ENCODE measurements around the gene PLG. TPM values are rescaled to one million over a fixed set of nuclear protein-coding genes. Genes with fewer than 3 reads are reported as not detected.
A peak's percentile ranks its signal among the peaks of the same experiment; 100 is the strongest.

PLG gene
- total RNA-seq, 2 donors from 2014 or later, result 0.17 TPM; not detected in 1

GRCh38 chr6:160791981-160792418 lies 90.0 kb downstream of the PLG start:
- Histone ChIP-seq H3K4me3 (no peak overlapping the region), H3K36me3 (no peaks in the 10 kb centered on the region), H3K9me3 (no peaks in the 10 kb centered on the region), H3K27ac (no peak overlapping the region), H3K4me1 (replicated peaks) (no peaks in the 10 kb centered on the region), H3K27me3 (replicated peaks; ENCODE audit: insufficient read depth) (no peaks in the 10 kb centered on the region)
- TF ChIP-seq POLR2AphosphoS5 (IDR thresholded peaks at IDR 0.05), result no peak
- no peak for TF ChIP-seq POLR2A (IDR thresholded peaks at IDR 0.05)
- no peak for TF ChIP-seq CTCF (IDR thresholded peaks at IDR 0.05)
- intact Hi-C loops (cut with DNase I), result no loop called here
- DNase-seq (ENCODE audit: low spot score), result no peak
- WGBS, result 90% methylated on average over 3 of the region's 3 CpGs

- H3K4me1 ChIP-seq (replicated peaks), result no peaks in the 10 kb centered on the region
- H3K4me3 ChIP-seq, result no peak overlapping the region
- TF ChIP-seq POLR2AphosphoS5 (IDR thresholded peaks at IDR 0.05) (peak; percentile 21), CTCF (IDR thresholded peaks at IDR 0.05) (no peak)
- intact Hi-C loops (cut with DNase I), result no loop called here
- DNase-seq (ENCODE audit: low spot score), result no peak
- no peaks in the 10 kb centered on the region for H3K36me3 ChIP-seq
- no peaks in the 10 kb centered on the region for H3K27me3 ChIP-seq (replicated peaks; ENCODE audit: insufficient read depth)
- 14% methylated on average over 6 of the region's 6 CpGs for WGBS
- no peaks in the 10 kb centered on the region for H3K9me3 ChIP-seq
- no peak overlapping the region for H3K27ac ChIP-seq
Observed at GRCh38 chr6:160792708-160793107, 90.7 kb downstream of the PLG start.

- Histone ChIP-seq H3K27ac (no peak overlapping the region), H3K4me3 (no peak overlapping the region), H3K36me3 (no peaks in the 10 kb centered on the region), H3K27me3 (replicated peaks; ENCODE audit: insufficient read depth) (no peaks in the 10 kb centered on the region), H3K4me1 (replicated peaks) (no peaks in the 10 kb centered on the region), H3K9me3 (no peaks in the 10 kb centered on the region)
- intact Hi-C loops (cut with DNase I), result no loop called here
- TF ChIP-seq CTCF (IDR thresholded peaks at IDR 0.05) (no peak), POLR2A (IDR thresholded peaks at IDR 0.05) (no peak), POLR2AphosphoS5 (IDR thresholded peaks at IDR 0.05) (no peak)
- DNase-seq (ENCODE audit: low spot score), result no peak
- WGBS, result 56% methylated on average over 1 of the region's 1 CpG
Observed at GRCh38 chr6:160793652-160794051, 91.6 kb downstream of the PLG start.

GRCh38 chr6:160795721-160796120 lies 93.7 kb downstream of the PLG start:
- H3K27ac ChIP-seq, result no peak overlapping the region
- intact Hi-C loops (cut with DNase I), result no loop called here

More at GRCh38 chr6:160795721-160796120, 93.7 kb downstream of the PLG start:
- WGBS, result 19% methylated on average over 1 of the region's 1 CpG
- no peaks in the 10 kb centered on the region for H3K9me3 ChIP-seq
- H3K36me3 ChIP-seq, result no peaks in the 10 kb centered on the region
- no peak for DNase-seq (ENCODE audit: low spot score)
- no peaks in the 10 kb centered on the region for H3K27me3 ChIP-seq (replicated peaks; ENCODE audit: insufficient read depth)
- no peaks in the 10 kb centered on the region for H3K4me1 ChIP-seq (replicated peaks)
- H3K4me3 ChIP-seq, result no peak overlapping the region
- TF ChIP-seq POLR2A (IDR thresholded peaks at IDR 0.05) (no peak), POLR2AphosphoS5 (IDR thresholded peaks at IDR 0.05) (no peak), CTCF (IDR thresholded peaks at IDR 0.05) (no peak)

All from prostate gland (tissue), 2 donors.